H4 (cell line): Measurements from ENCODE around the gene TUBGCP4. TPM values are rescaled to one million over a fixed set of nuclear protein-coding genes. Genes with fewer than 3 reads are reported as not detected.

Experiments used
- total RNA-seq: library from RNA; depleted of rRNA; stranded (reverse); fragments of >200 nt; shearing (Covaris generic); gene quantifications from 2 replicates; pipeline ENCODE4 v1.2.3, GENCODE V29; 2014; rRNA removed

TUBGCP4 gene
- total RNA-seq, 1 experiment from 2014 or later = 19.0 TPM

Other genes starting within 250 kb of the TUBGCP4 start
- 17.7 and 18.0 TPM in 2 replicates for gene TMEM62, start 237.5 kb upstream of the TUBGCP4 start, total RNA-seq
- gene CCNDBP1, start 185.7 kb upstream of the TUBGCP4 start, total RNA-seq = 57.5 and 70.5 TPM in 2 replicates
- gene EPB42, start 150.1 kb upstream of the TUBGCP4 start, total RNA-seq = 0.04 TPM in 1 of 2 replicates, not detected in the other
- gene TGM5, start 104.2 kb upstream of the TUBGCP4 start, total RNA-seq = not detected in 2 replicates
- not detected in 2 replicates for gene TGM7, start 68.8 kb upstream of the TUBGCP4 start, total RNA-seq
- gene LCMT2, start 40.5 kb upstream of the TUBGCP4 start, total RNA-seq = 13.8 and 20.0 TPM in 2 replicates
- gene ZSCAN29, start 58 bp upstream of the TUBGCP4 start, total RNA-seq = 9.2 and 14.5 TPM in 2 replicates
- gene TP53BP1, start 122.1 kb downstream of the TUBGCP4 start, total RNA-seq = 32.4 and 32.7 TPM in 2 replicates
- 32.9 and 40.6 TPM in 2 replicates for gene MAP1A, start 146.5 kb downstream of the TUBGCP4 start, total RNA-seq
- gene PPIP5K1, start 219.1 kb downstream of the TUBGCP4 start, total RNA-seq = 6.0 and 7.7 TPM in 2 replicates
- gene CKMT1B, start 222.9 kb downstream of the TUBGCP4 start, total RNA-seq = 0.95 TPM in 1 of 2 replicates, not detected in the other
- 0.08 TPM in 1 of 2 replicates, not detected in the other for gene STRC, start 247.7 kb downstream of the TUBGCP4 start, total RNA-seq